RWPE2 (cell line): ENCODE measurements around the gene SNED1.
A peak's percentile ranks its signal among the peaks of the same experiment; 100 is the strongest.

ENCODE experiments used
- ATAC-seq: fragments of 200-7000 bp; cut with Tn5 transposase; 3 replicates; pipeline ENCODE4 v1.9.1; 2021; ENCODE audit warnings: low read depth
- DNase-seq: peaks from one replicate; pipeline ENCODE4 v3.0.0-alpha.2; 2020; ENCODE audit warnings: low spot score
- H3K27ac ChIP-seq: fragments of 450-650 bp; 2 replicates; pipeline ENCODE4 v1.5.1; 2017; ENCODE audit warnings: mild to moderate bottlenecking; ENCODE audit not compliant: poor library complexity, severe bottlenecking
- H3K27me3 ChIP-seq: fragments of 250-450 bp; sonication (Bioruptor Pico); 2 replicates; pipeline ENCODE4 v1.5.1; 2021; ENCODE audit warnings: mild to moderate bottlenecking, moderate library complexity; ENCODE audit not compliant: insufficient read depth, poor library complexity, severe bottlenecking
- H3K36me3 ChIP-seq: fragments of 250-450 bp; sonication (Bioruptor Pico); 2 replicates; pipeline ENCODE4 v1.5.1; 2020; ENCODE audit warnings: low read depth, mild to moderate bottlenecking, moderate library complexity
- H3K4me1 ChIP-seq: fragments of 250-450 bp; sonication (Bioruptor Pico); 2 replicates; pipeline ENCODE4 v1.5.1; 2021; ENCODE audit warnings: mild to moderate bottlenecking, moderate library complexity; ENCODE audit not compliant: insufficient read depth, poor library complexity, severe bottlenecking
- H3K4me3 ChIP-seq: fragments of 250-450 bp; sonication (Bioruptor Pico); 2 replicates; pipeline ENCODE4 v1.5.1; 2021; ENCODE audit warnings: mild to moderate bottlenecking, moderate library complexity; ENCODE audit not compliant: severe bottlenecking
- H3K9me3 ChIP-seq: fragments of 250-450 bp; sonication (Bioruptor Pico); 2 replicates; pipeline ENCODE4 v1.5.1; 2021; ENCODE audit warnings: mild to moderate bottlenecking, moderate library complexity; ENCODE audit not compliant: severe bottlenecking
- CTCF ChIP-seq: fragments of 450-650 bp; IDR thresholded peaks from one replicate; pipeline ENCODE4 v1.5.1; 2017; ENCODE audit warnings: mild to moderate bottlenecking, moderate library complexity; ENCODE audit not compliant: poor library complexity, severe bottlenecking

SNED1 gene

GRCh38 chr2:241109210-241110088 lies 111.0 kb downstream of the SNED1 start:
- Histone ChIP-seq H3K27ac (no peak overlapping the region), H3K27me3 (no peaks in the 10 kb centered on the region), H3K9me3 (no peaks in the 10 kb centered on the region), H3K36me3 (peaks cover 7% of the 10 kb centered on the region; the same call in 1 of the 2 replicates), H3K4me3 (no peak overlapping the region), H3K4me1 (no peaks in the 10 kb centered on the region)
- no peak for ATAC-seq
- no peak for TF ChIP-seq CTCF
- no peak for DNase-seq

GRCh38 chr2:241110089-241110606 lies 111.7 kb downstream of the SNED1 start:
- Histone ChIP-seq H3K4me3 (no peak overlapping the region), H3K27ac (no peak overlapping the region)
- ATAC-seq = peak; percentile 23; the same call in 1 of the 3 replicates

GRCh38 chr2:241110607-241111439 lies 112.4 kb downstream of the SNED1 start:
- Histone ChIP-seq H3K4me1 (no peaks in the 10 kb centered on the region), H3K36me3 (peaks cover 11% of the 10 kb centered on the region), H3K9me3 (no peaks in the 10 kb centered on the region), H3K4me3 (no peak overlapping the region), H3K27ac (no peak overlapping the region), H3K27me3 (no peaks in the 10 kb centered on the region)
- ATAC-seq (no peak), DNase-seq (no peak)
- no peak for TF ChIP-seq CTCF

More at GRCh38 chr2:241110089-241110606, 111.7 kb downstream of the SNED1 start:
- Histone ChIP-seq H3K9me3 (no peaks in the 10 kb centered on the region), H3K27me3 (no peaks in the 10 kb centered on the region), H3K36me3 (peaks cover 11% of the 10 kb centered on the region), H3K4me1 (no peaks in the 10 kb centered on the region)
- DNase-seq = no peak
- no peak for TF ChIP-seq CTCF

- Histone ChIP-seq H3K9me3 (no peaks in the 10 kb centered on the region), H3K4me3 (no peak overlapping the region), H3K27ac (no peak overlapping the region), H3K27me3 (no peaks in the 10 kb centered on the region), H3K36me3 (peaks cover 11% of the 10 kb centered on the region), H3K4me1 (no peaks in the 10 kb centered on the region)
- TF ChIP-seq CTCF = no peak
- ATAC-seq (no peak), DNase-seq (no peak)
Observed at GRCh38 chr2:241111440-241111805, 113.0 kb downstream of the SNED1 start.
